CD14-positive monocyte (primary cell): ENCODE results near the gene EPS8L1. TPM values are rescaled to one million over a fixed set of nuclear protein-coding genes. Genes with fewer than 3 reads are reported as not detected.

Experiments
- DNase-seq, 3 donors: peaks; one replicate each; pipeline ENCODE4 v3.0.0-alpha.2; 2011 to 2022
- H2AFZ ChIP-seq: 2 replicates; pipeline ENCODE4 v1.6.0; 2012; ENCODE audit warnings: mild to moderate bottlenecking, low read depth, low read length, inconsistent platforms; ENCODE audit not compliant: insufficient read depth, poor library complexity, severe bottlenecking
- H3K27ac ChIP-seq, 2 donors: 1 replicate in 1 of 2; 2 replicates in 1 of 2; pipeline ENCODE4 v1.5.1; 2012 to 2013; ENCODE audit warnings: low read length in 2 of 2, control low read depth in 1 of 2, inconsistent platforms in 1 of 2, low read depth in 1 of 2, mild to moderate bottlenecking in 1 of 2
- H3K27me3 ChIP-seq, 2 donors: one replicate each; pipeline versions ENCODE4 v1.6.0 to v1.6.1; 2011 to 2013; ENCODE audit warnings: low read length in 2 of 2; ENCODE audit not compliant: control insufficient read depth in 2 of 2, insufficient read depth in 2 of 2
- H3K36me3 ChIP-seq, 2 donors: replicated peaks in 1 of 2; 1 replicate in 1 of 2; 2 replicates in 1 of 2; pipeline versions ENCODE4 v1.5.1 to v1.6.1; 2012 to 2013; ENCODE audit warnings: low read length in 2 of 2, control low read depth in 1 of 2, inconsistent platforms in 1 of 2, mild to moderate bottlenecking in 1 of 2; ENCODE audit not compliant: insufficient read depth in 2 of 2, control insufficient read depth in 1 of 2
- H3K4me1 ChIP-seq, 2 donors: 1 replicate in 1 of 2; 2 replicates in 1 of 2; pipeline versions ENCODE4 v1.5.1 to v1.6.1; 2012 to 2013; ENCODE audit warnings: low read length in 2 of 2, control low read depth in 1 of 2, inconsistent platforms in 1 of 2, mild to moderate bottlenecking in 1 of 2, moderate library complexity in 1 of 2; ENCODE audit not compliant: insufficient read depth in 2 of 2, control insufficient read depth in 1 of 2
- H3K4me2 ChIP-seq: replicated peaks from 2 replicates; pipeline ENCODE3; 2012; ENCODE audit warnings: low read length, moderate library complexity, mild to moderate bottlenecking; ENCODE audit not compliant: poor library complexity, severe bottlenecking; ENCODE audit errors: extremely low read depth
- H3K4me3 ChIP-seq, 3 experiments: fragments of 200-600 bp in 1 of 3; sonication (generic) in 1 of 3; replicated peaks in 1 of 3; 1 replicate in 2 of 3; 2 replicates in 1 of 3; pipeline ENCODE4 v1.5.1; 2011 to 2013; ENCODE audit warnings: low read length in 3 of 3, mild to moderate bottlenecking in 3 of 3, control low read depth in 2 of 3, low read depth in 2 of 3, inconsistent platforms in 1 of 3, moderate library complexity in 1 of 3
- H3K79me2 ChIP-seq: 2 replicates; pipeline ENCODE4 v1.6.0; 2012; ENCODE audit warnings: mild to moderate bottlenecking, control low read depth, inconsistent platforms, low read length, moderate library complexity; ENCODE audit not compliant: insufficient read depth
- H3K9ac ChIP-seq: 2 replicates; pipeline ENCODE4 v1.6.0; 2017; ENCODE audit warnings: low read length, mild to moderate bottlenecking; ENCODE audit not compliant: insufficient read depth, poor library complexity, severe bottlenecking
- H3K9me3 ChIP-seq, 2 donors: replicated peaks in 1 of 2; 1 replicate in 1 of 2; 2 replicates in 1 of 2; pipeline versions ENCODE4 v1.5.1 to v1.6.1; 2012 to 2013; ENCODE audit warnings: low read length in 2 of 2, control low read depth in 1 of 2; ENCODE audit not compliant: control insufficient read depth in 1 of 2, insufficient read depth in 1 of 2
- H4K20me1 ChIP-seq: 2 replicates; pipeline ENCODE4 v1.6.0; 2012; ENCODE audit warnings: mild to moderate bottlenecking, low read length, control low read depth, moderate library complexity; ENCODE audit not compliant: insufficient read depth
- H3K27ac Mint-ChIP-seq, 7 donors: one replicate each; pipeline ENCODE4 v1.8.0; 2020; ENCODE audit warnings: mild to moderate bottlenecking in 7 of 7, mixed read lengths in 7 of 7, moderate library complexity in 6 of 7, inconsistent platforms in 2 of 7
- H3K27me3 Mint-ChIP-seq, 3 donors: one replicate each; pipeline ENCODE4 v1.8.0; 2021 to 2022; ENCODE audit warnings: low read depth in 3 of 3, mild to moderate bottlenecking in 3 of 3, mixed read lengths in 3 of 3, moderate library complexity in 3 of 3, inconsistent platforms in 1 of 3
- H3K36me3 Mint-ChIP-seq, 2 donors: one replicate each; pipeline ENCODE4 v1.8.0; 2020; ENCODE audit warnings: mixed read lengths in 2 of 2, inconsistent platforms in 1 of 2, mild to moderate bottlenecking in 1 of 2
- H3K4me1 Mint-ChIP-seq: one replicate; pipeline ENCODE4 v1.8.0; 2020; ENCODE audit warnings: mild to moderate bottlenecking, mixed read lengths
- H3K4me3 Mint-ChIP-seq, 2 donors: one replicate each; pipeline ENCODE4 v1.8.0; 2020; ENCODE audit warnings: mild to moderate bottlenecking in 2 of 2, mixed read lengths in 2 of 2, moderate library complexity in 1 of 2
- H3K9me3 Mint-ChIP-seq, 7 donors: one replicate each; pipeline ENCODE4 v1.8.0; 2020 to 2022; ENCODE audit warnings: mixed read lengths in 7 of 7, mild to moderate bottlenecking in 6 of 7, moderate library complexity in 6 of 7, inconsistent platforms in 2 of 7
- WGBS: methylation state at CpG from one replicate; pipeline ENCODE4 v1.1.5; 2013; ENCODE audit warnings: missing lambda C conversion rate; ENCODE audit not compliant: insufficient coverage; 5-methylcytosine and 5-hydroxymethylcytosine counted together
- intact Hi-C, 2 donors: fragments of 100-400 bp; cut with micrococcal nuclease; formaldehyde crosslinking; loops; one replicate each; pipeline versions ENCODE4 v1.15.0 to v1.15.1; 2023
- polyA plus RNA-seq, 3 donors: library from polyadenylated mRNA; depleted of rRNA in 1 of 3; unstranded in 2 of 3; stranded (reverse) in 1 of 3; fragments of 300-500 nt in 2 of 3; fragments of >200 nt in 1 of 3; fragmentation: Illumina TruSeq in 2 of 3; gene quantifications; 1 replicate in 2 of 3; 2 replicates in 1 of 3; pipeline ENCODE4 v1.2.3, GENCODE V29; 2012 to 2021
- TF ChIP-seq, protein P1 (sequence below): fragments of 200-600 bp; IDR thresholded peaks from one replicate; pipeline ENCODE4 v1.8.0; 2022; ENCODE audit warnings: antibody characterized with exemption, mild to moderate bottlenecking

EPS8L1 gene
- polyA plus RNA-seq, 3 donors = 1.5 to 5.0 (median 1.8) TPM

- 93% methylated on average over 19 of the region's 32 CpGs for WGBS
- peaks cover 0 to 14% (median 6%) of the 10 kb centered on the region in 7 donors for H3K9me3 Mint-ChIP-seq
- no peak overlapping the region for H3K27ac Mint-ChIP-seq
- no peak overlapping the region for H3K4me2 ChIP-seq
- peaks cover 18 to 21% of the 10 kb centered on the region in 2 donors for H3K4me1 ChIP-seq
- H3K4me1 Mint-ChIP-seq = peaks cover 26% of the 10 kb centered on the region
- H2AFZ ChIP-seq = no peak overlapping the region
- H3K9ac ChIP-seq = no peak overlapping the region
- peaks cover 3 to 22% of the 10 kb centered on the region in 2 donors for H3K27me3 ChIP-seq
- H3K36me3 Mint-ChIP-seq = peaks cover 35 to 62% of the 10 kb centered on the region in 2 donors
- peaks cover 44 to 59% of the 10 kb centered on the region in 2 donors for H3K36me3 ChIP-seq
- intact Hi-C loops = no loop called here
- H3K4me3 Mint-ChIP-seq = no peak overlapping the region
- H3K27ac ChIP-seq = no peak overlapping the region
- TF ChIP-seq, protein P1, sequence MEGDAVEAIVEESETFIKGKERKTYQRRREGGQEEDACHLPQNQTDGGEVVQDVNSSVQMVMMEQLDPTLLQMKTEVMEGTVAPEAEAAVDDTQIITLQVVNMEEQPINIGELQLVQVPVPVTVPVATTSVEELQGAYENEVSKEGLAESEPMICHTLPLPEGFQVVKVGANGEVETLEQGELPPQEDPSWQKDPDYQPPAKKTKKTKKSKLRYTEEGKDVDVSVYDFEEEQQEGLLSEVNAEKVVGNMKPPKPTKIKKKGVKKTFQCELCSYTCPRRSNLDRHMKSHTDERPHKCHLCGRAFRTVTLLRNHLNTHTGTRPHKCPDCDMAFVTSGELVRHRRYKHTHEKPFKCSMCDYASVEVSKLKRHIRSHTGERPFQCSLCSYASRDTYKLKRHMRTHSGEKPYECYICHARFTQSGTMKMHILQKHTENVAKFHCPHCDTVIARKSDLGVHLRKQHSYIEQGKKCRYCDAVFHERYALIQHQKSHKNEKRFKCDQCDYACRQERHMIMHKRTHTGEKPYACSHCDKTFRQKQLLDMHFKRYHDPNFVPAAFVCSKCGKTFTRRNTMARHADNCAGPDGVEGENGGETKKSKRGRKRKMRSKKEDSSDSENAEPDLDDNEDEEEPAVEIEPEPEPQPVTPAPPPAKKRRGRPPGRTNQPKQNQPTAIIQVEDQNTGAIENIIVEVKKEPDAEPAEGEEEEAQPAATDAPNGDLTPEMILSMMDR = no peak
- no peak for DNase-seq
- H3K79me2 ChIP-seq = no peaks in the 10 kb centered on the region
- no peak overlapping the region for H3K4me3 ChIP-seq
- H3K27me3 Mint-ChIP-seq = peaks cover 21 to 29% (median 26%) of the 10 kb centered on the region in 3 donors
- H3K9me3 ChIP-seq = peaks cover 0 to 5% of the 10 kb centered on the region in 2 donors
- peaks cover 83% of the 10 kb centered on the region for H4K20me1 ChIP-seq
Measured at GRCh38 chr19:55091126-55091910, 15.6 kb downstream of the EPS8L1 start.

- DNase-seq = no peak
- Histone ChIP-seq H3K79me2 (no peaks in the 10 kb centered on the region), H3K27ac (no peak overlapping the region), H3K4me1 (peaks cover 15 to 16% of the 10 kb centered on the region in 2 donors), H3K27me3 (peaks cover 3 to 16% of the 10 kb centered on the region in 2 donors), H3K36me3 (peaks cover 47 to 59% of the 10 kb centered on the region in 2 donors), H3K9me3 (peaks cover 0 to 4% of the 10 kb centered on the region in 2 donors), H3K4me2 (no peak overlapping the region), H3K4me3 (no peak overlapping the region), H4K20me1 (peaks cover 79% of the 10 kb centered on the region), H3K9ac (no peak overlapping the region), H2AFZ (no peak overlapping the region)
- Mint-ChIP-seq H3K4me1 (peaks cover 24% of the 10 kb centered on the region), H3K9me3 (peaks cover 0 to 12% (median 6%) of the 10 kb centered on the region in 7 donors), H3K27me3 (peaks cover 18 to 23% (median 20%) of the 10 kb centered on the region in 3 donors), H3K4me3 (no peak overlapping the region), H3K36me3 (peaks cover 35 to 66% of the 10 kb centered on the region in 2 donors), H3K27ac (no peak overlapping the region)
- TF ChIP-seq, protein P1 = no peak
- intact Hi-C loops = no loop called here
- 94% methylated on average over 22 of the region's 27 CpGs for WGBS
Measured at GRCh38 chr19:55091955-55092354, 16.3 kb downstream of the EPS8L1 start.
